ENCODE data around the gene TBC1D22A. TPM values are rescaled to one million over a fixed set of nuclear protein-coding genes. Genes with fewer than 3 reads are reported as not detected.

Gene TBC1D22A
- total RNA-seq, 2 experiments from 2014 or later, result 37.4 TPM

- ChIA-PET POLR2A (no interaction called here), CTCF (no interaction called here)
These were observed 357.9 kb downstream of the TBC1D22A start for GRCh38 chr22:47120399-47120798.

- POLR2A ChIA-PET, result interaction anchor here (0.6 kb wide), 1 partner anchor 1373 kb away, joined by 3 read pairs; no protein-coding TSS in a partner anchor
These were observed 359.3 kb downstream of the TBC1D22A start for GRCh38 chr22:47121791-47122190.

GRCh38 chr22:47122441-47123000 is 360.1 kb downstream of the TBC1D22A start:
- ChIA-PET CTCF (no interaction called here), POLR2A (interaction anchor here (0.6 kb wide), 1 partner anchor 1372 kb away, joined by 3 read pairs; no protein-coding TSS in a partner anchor)

More at GRCh38 chr22:47121791-47122190, 359.3 kb downstream of the TBC1D22A start:
- CTCF ChIA-PET, result no interaction called here

GRCh38 chr22:47123006-47123826 is 360.8 kb downstream of the TBC1D22A start:
- ChIA-PET CTCF (no interaction called here), POLR2A (no interaction called here)

- POLR2A ChIA-PET, result no interaction called here
- CTCF ChIA-PET, result no interaction called here
These were observed 361.5 kb downstream of the TBC1D22A start for GRCh38 chr22:47123827-47124442.

GRCh38 chr22:47124451-47124881 is 362.0 kb downstream of the TBC1D22A start:
- CTCF ChIA-PET, result no interaction called here
- POLR2A ChIA-PET, result no interaction called here

- CTCF ChIA-PET, result no interaction called here
- POLR2A ChIA-PET, result no interaction called here
These were observed 362.5 kb downstream of the TBC1D22A start for GRCh38 chr22:47124961-47125360.

- CTCF ChIA-PET, result no interaction called here
- POLR2A ChIA-PET, result no interaction called here
These were observed 363.2 kb downstream of the TBC1D22A start for GRCh38 chr22:47125603-47126002.

GRCh38 chr22:47126344-47126811 is 363.9 kb downstream of the TBC1D22A start:
- ChIA-PET POLR2A (no interaction called here), CTCF (no interaction called here)

GRCh38 chr22:47127441-47127871 is 365.0 kb downstream of the TBC1D22A start:
- POLR2A ChIA-PET, result no interaction called here
- CTCF ChIA-PET, result no interaction called here

GRCh38 chr22:47128216-47128615 is 365.8 kb downstream of the TBC1D22A start:
- POLR2A ChIA-PET, result no interaction called here
- CTCF ChIA-PET, result no interaction called here

GRCh38 chr22:47128622-47129215 is 366.3 kb downstream of the TBC1D22A start:
- ChIA-PET CTCF (no interaction called here), POLR2A (no interaction called here)

- ChIA-PET CTCF (no interaction called here), POLR2A (no interaction called here)
These were observed 367.6 kb downstream of the TBC1D22A start for GRCh38 chr22:47129902-47130635.

- ChIA-PET CTCF (no interaction called here), POLR2A (no interaction called here)
These were observed 368.6 kb downstream of the TBC1D22A start for GRCh38 chr22:47130883-47131631.

- CTCF ChIA-PET, result no interaction called here
- POLR2A ChIA-PET, result no interaction called here
These were observed 369.4 kb downstream of the TBC1D22A start for GRCh38 chr22:47131632-47132427.

- POLR2A ChIA-PET, result no interaction called here
- CTCF ChIA-PET, result no interaction called here
These were observed 370.0 kb downstream of the TBC1D22A start for GRCh38 chr22:47132428-47132825.

GRCh38 chr22:47133061-47133969 is 370.9 kb downstream of the TBC1D22A start:
- ChIA-PET POLR2A (no interaction called here), CTCF (no interaction called here)

- POLR2A ChIA-PET, result no interaction called here
- CTCF ChIA-PET, result no interaction called here
These were observed 371.8 kb downstream of the TBC1D22A start for GRCh38 chr22:47134222-47134621.

All from activated CD8-positive, alpha-beta memory T cell treated with anti-CD3 and anti-CD28 coated beads for 36 hours (primary cell).